Neural progenitor cell (in vitro differentiated cells): Measurements from ENCODE around the gene DNAJB14. TPM values are rescaled to one million over a fixed set of nuclear protein-coding genes. Genes with fewer than 3 reads are reported as not detected.

ENCODE experiments used
- DNase-seq: peaks from one replicate; pipeline ENCODE4 v3.0.0-alpha.2; 2016; ENCODE audit warnings: low spot score
- H2AFZ ChIP-seq: fragments of 200-600 bp; sonication (generic); replicated peaks from 2 replicates; pipeline ENCODE4 v1.6.1; 2016; ENCODE audit warnings: antibody characterized with exemption
- H3F3A ChIP-seq: fragments of 200-600 bp; sonication (generic); 2 replicates; pipeline ENCODE4 v1.6.1; 2016; ENCODE audit warnings: antibody characterized with exemption, low read depth
- H3K27ac ChIP-seq: fragments of 200-600 bp; sonication (generic); 2 replicates; pipeline ENCODE4 v1.5.1; 2016; ENCODE audit warnings: mild to moderate bottlenecking
- H3K27me3 ChIP-seq: fragments of 200-600 bp; sonication (generic); 2 replicates; pipeline ENCODE4 v1.6.1; 2016; ENCODE audit warnings: mild to moderate bottlenecking, moderate library complexity
- H3K36me3 ChIP-seq: fragments of 200-600 bp; sonication (generic); 2 replicates; pipeline ENCODE4 v1.5.1; 2016
- H3K4me1 ChIP-seq: fragments of 200-600 bp; sonication (generic); 2 replicates; pipeline ENCODE4 v1.6.1; 2016; ENCODE audit warnings: mixed run types
- H3K4me2 ChIP-seq: fragments of 200-600 bp; sonication (generic); 2 replicates; pipeline ENCODE4 v1.6.1; 2016
- H3K4me3 ChIP-seq: fragments of 200-600 bp; sonication (generic); 2 replicates; pipeline ENCODE4 v1.5.1; 2016
- H3K79me2 ChIP-seq: fragments of 200-600 bp; sonication (generic); 2 replicates; pipeline ENCODE4 v1.6.1; 2016; ENCODE audit warnings: low read depth
- H3K9ac ChIP-seq: fragments of 200-600 bp; sonication (generic); 2 replicates; pipeline ENCODE4 v1.6.1; 2016
- H3K9me3 ChIP-seq: fragments of 200-600 bp; sonication (generic); 2 replicates; pipeline ENCODE4 v1.5.1; 2016; ENCODE audit warnings: low read depth
- H4K20me1 ChIP-seq: fragments of 200-600 bp; sonication (generic); 2 replicates; pipeline ENCODE4 v1.6.1; 2016; ENCODE audit warnings: low read depth
- H3K27ac Mint-ChIP-seq: 3 replicates; pipeline ENCODE4 v1.8.0; 2021; ENCODE audit warnings: mixed read lengths
- H3K27me3 Mint-ChIP-seq: 2 replicates; pipeline ENCODE4 v1.8.0; 2022; ENCODE audit warnings: low read depth, mild to moderate bottlenecking, inconsistent platforms, moderate library complexity, mixed read lengths; ENCODE audit not compliant: insufficient read depth
- H3K36me3 Mint-ChIP-seq: 3 replicates; pipeline ENCODE4 v1.8.0; 2021; ENCODE audit warnings: mixed read lengths
- H3K4me1 Mint-ChIP-seq: 3 replicates; pipeline ENCODE4 v1.8.0; 2021; ENCODE audit warnings: mixed read lengths
- H3K4me3 Mint-ChIP-seq: 3 replicates; pipeline ENCODE4 v1.8.0; 2021; ENCODE audit warnings: mild to moderate bottlenecking, moderate library complexity, mixed read lengths
- H3K9me3 Mint-ChIP-seq: 3 replicates; pipeline ENCODE4 v1.8.0; 2020; ENCODE audit warnings: mixed read lengths
- EZH2 ChIP-seq: fragments of 200-600 bp; sonication (generic); IDR thresholded peaks from 2 replicates; pipeline ENCODE4 v1.6.1; 2017; ENCODE audit warnings: antibody characterized with exemption, mild to moderate bottlenecking, moderate library complexity
- EZH2phosphoT487 ChIP-seq: fragments of 200-600 bp; sonication (generic); IDR thresholded peaks from 2 replicates; pipeline ENCODE4 v1.6.1; 2017; ENCODE audit warnings: antibody characterized with exemption
- total RNA-seq: library from RNA; depleted of rRNA; stranded (reverse); fragments of >200 nt; gene quantifications from 2 replicates; pipeline ENCODE4 v1.2.3, GENCODE V29; 2015; ENCODE audit warnings: low replicate concordance
- TF ChIP-seq, protein P1 (sequence below): fragments of 200-600 bp; sonication (generic); IDR thresholded peaks from 2 replicates; pipeline ENCODE4 v1.5.1; 2017; ENCODE audit warnings: antibody characterized with exemption, mild to moderate bottlenecking

Gene DNAJB14
- total RNA-seq, 1 donor from 2014 or later = 56.5 TPM

DNA sequence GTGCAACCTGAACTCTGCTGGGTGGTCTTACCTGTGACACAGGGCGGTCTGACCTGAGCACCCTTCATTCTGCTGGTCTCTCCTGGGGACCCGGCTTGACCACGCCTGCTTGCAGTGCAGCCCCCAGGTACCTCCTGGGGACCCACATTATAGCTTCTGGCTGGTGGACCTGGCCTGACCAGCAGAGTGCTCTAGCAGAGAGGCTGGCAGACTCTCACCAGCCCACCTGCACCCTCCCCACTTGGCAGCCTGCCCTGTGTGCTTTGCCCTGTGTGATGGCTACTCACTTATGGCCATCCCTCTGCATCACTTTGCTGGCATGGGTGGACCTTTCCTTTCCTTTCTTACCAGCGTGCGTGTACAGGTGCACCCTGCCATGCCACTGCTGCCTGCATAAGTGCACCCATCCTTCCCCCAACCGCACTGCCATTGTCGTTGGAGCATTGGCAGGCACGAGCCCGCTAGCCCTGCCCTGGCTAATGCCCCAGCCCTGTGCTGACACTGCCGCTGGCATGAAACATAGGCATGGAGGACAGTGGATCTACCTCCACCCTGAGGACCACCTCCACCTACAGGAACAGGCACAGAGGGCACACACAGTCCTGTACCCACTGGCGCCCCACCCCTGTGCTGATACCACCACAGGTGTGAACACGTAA, 25.2 kb upstream of the DNAJB14 start:
- Histone ChIP-seq H3K36me3 (no peaks in the 10 kb centered on the region), H3K79me2 (no peaks in the 10 kb centered on the region), H3K9ac (no peak overlapping the region), H3K27ac (no peak overlapping the region), H3K4me1 (peaks cover 10% of the 10 kb centered on the region), H3F3A (no peaks in the 10 kb centered on the region), H3K9me3 (no peaks in the 10 kb centered on the region), H3K4me2 (no peak overlapping the region), H4K20me1 (no peaks in the 10 kb centered on the region), H2AFZ (no peak overlapping the region), H3K27me3 (no peaks in the 10 kb centered on the region), H3K4me3 (no peak overlapping the region)
- Mint-ChIP-seq H3K9me3 (no peaks in the 10 kb centered on the region), H3K27me3 (no peaks in the 10 kb centered on the region), H3K36me3 (no peaks in the 10 kb centered on the region), H3K4me1 (no peaks in the 10 kb centered on the region), H3K27ac (no peak overlapping the region), H3K4me3 (no peak overlapping the region)
- no peak for TF ChIP-seq EZH2phosphoT487
- TF ChIP-seq, protein P1, sequence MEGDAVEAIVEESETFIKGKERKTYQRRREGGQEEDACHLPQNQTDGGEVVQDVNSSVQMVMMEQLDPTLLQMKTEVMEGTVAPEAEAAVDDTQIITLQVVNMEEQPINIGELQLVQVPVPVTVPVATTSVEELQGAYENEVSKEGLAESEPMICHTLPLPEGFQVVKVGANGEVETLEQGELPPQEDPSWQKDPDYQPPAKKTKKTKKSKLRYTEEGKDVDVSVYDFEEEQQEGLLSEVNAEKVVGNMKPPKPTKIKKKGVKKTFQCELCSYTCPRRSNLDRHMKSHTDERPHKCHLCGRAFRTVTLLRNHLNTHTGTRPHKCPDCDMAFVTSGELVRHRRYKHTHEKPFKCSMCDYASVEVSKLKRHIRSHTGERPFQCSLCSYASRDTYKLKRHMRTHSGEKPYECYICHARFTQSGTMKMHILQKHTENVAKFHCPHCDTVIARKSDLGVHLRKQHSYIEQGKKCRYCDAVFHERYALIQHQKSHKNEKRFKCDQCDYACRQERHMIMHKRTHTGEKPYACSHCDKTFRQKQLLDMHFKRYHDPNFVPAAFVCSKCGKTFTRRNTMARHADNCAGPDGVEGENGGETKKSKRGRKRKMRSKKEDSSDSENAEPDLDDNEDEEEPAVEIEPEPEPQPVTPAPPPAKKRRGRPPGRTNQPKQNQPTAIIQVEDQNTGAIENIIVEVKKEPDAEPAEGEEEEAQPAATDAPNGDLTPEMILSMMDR = no peak
- no peak for TF ChIP-seq EZH2
- no peak for DNase-seq

DNA sequence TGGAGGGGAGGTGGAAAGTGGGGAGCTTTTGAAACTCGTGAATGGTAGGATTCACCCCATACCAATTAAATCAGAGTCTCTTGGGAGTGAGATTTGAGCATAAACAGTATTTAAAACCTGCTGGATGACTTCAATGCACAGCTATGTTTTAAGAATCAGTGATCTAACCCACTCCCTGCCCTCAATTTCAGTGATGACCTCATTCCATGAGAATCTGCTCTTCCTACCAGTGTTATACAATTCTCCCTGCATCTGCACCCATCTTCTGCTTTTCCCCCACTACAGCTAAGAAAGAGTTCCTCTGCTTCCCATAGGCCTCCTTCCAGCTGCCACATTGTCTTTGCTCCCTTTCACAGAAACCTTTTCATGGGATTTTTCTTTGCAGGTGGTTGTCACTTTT, 21.9 kb upstream of the DNAJB14 start:
- peak overlapping the region; percentile 84 for H2AFZ ChIP-seq
- H3K4me1 ChIP-seq = peaks cover 10% of the 10 kb centered on the region
- Mint-ChIP-seq H3K4me1 (no peaks in the 10 kb centered on the region), H3K36me3 (no peaks in the 10 kb centered on the region), H3K27ac (no peak overlapping the region), H3K4me3 (no peak overlapping the region), H3K27me3 (no peaks in the 10 kb centered on the region), H3K9me3 (no peaks in the 10 kb centered on the region)
- no peaks in the 10 kb centered on the region for H3F3A ChIP-seq
- TF ChIP-seq EZH2 = no peak
- no peak for TF ChIP-seq EZH2phosphoT487
- TF ChIP-seq, protein P1 = no peak
- no peaks in the 10 kb centered on the region for H3K9me3 ChIP-seq
- no peaks in the 10 kb centered on the region for H3K79me2 ChIP-seq
- H3K27ac ChIP-seq = no peak overlapping the region
- no peak overlapping the region for H3K4me2 ChIP-seq
- no peak overlapping the region for H3K9ac ChIP-seq
- H3K4me3 ChIP-seq = no peak overlapping the region
- no peaks in the 10 kb centered on the region for H3K27me3 ChIP-seq
- DNase-seq = no peak
- H4K20me1 ChIP-seq = no peaks in the 10 kb centered on the region
- H3K36me3 ChIP-seq = no peaks in the 10 kb centered on the region

DNA sequence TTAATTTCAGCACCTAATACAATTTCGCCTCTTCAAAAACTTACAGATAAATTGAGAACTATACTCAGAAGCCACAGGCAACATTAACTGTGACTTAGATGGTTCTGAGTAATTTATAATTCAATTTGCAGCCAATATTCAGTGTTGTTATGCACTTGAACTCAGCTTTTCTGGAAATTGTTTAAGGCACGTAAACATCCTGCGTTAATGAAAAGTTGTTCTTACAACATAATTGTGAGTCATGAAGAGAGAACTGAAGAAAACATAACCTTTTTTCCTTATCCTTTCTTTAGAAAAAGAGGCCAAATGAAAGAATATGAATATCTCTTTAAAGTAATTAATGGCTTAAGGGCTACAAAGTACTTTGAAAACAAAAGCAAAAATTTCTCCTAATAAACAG, 20.3 kb upstream of the DNAJB14 start:
- no peak overlapping the region for H3K27ac Mint-ChIP-seq
- no peaks in the 10 kb centered on the region for H3K9me3 Mint-ChIP-seq
- no peak for DNase-seq
- no peaks in the 10 kb centered on the region for H3K36me3 ChIP-seq
- H3K9ac ChIP-seq = no peak overlapping the region
- H3K27ac ChIP-seq = no peak overlapping the region
- H3K79me2 ChIP-seq = no peaks in the 10 kb centered on the region
- H3K4me3 ChIP-seq = no peak overlapping the region
- H3K27me3 ChIP-seq = no peaks in the 10 kb centered on the region
- no peak overlapping the region for H3K4me2 ChIP-seq
- no peaks in the 10 kb centered on the region for H4K20me1 ChIP-seq
- no peak for TF ChIP-seq EZH2
- TF ChIP-seq, protein P1 = no peak
- no peak for TF ChIP-seq EZH2phosphoT487
- no peak overlapping the region for H2AFZ ChIP-seq
- no peak overlapping the region for H3K4me3 Mint-ChIP-seq
- H3K4me1 Mint-ChIP-seq = no peaks in the 10 kb centered on the region
- no peaks in the 10 kb centered on the region for H3K9me3 ChIP-seq
- peaks cover 10% of the 10 kb centered on the region for H3K4me1 ChIP-seq
- no peaks in the 10 kb centered on the region for H3K36me3 Mint-ChIP-seq
- no peaks in the 10 kb centered on the region for H3F3A ChIP-seq
- H3K27me3 Mint-ChIP-seq = no peaks in the 10 kb centered on the region
